PC-9 (cell line): Measurements from ENCODE around the gene PABPN1L.

Experiments used
- EZH2 ChIP-seq: fragments of 200-600 bp; sonication (generic); IDR thresholded peaks from 2 replicates; pipeline ENCODE4 v1.8.0; 2017; ENCODE audit warnings: antibody characterized with exemption, low read depth
- TF ChIP-seq, protein P1 (sequence below): fragments of 200-600 bp; sonication (generic); conservative IDR thresholded peaks from 2 replicates; pipeline ENCODE4 v1.6.1; 2017; ENCODE audit warnings: mixed run types, antibody characterized with exemption, mild to moderate bottlenecking, moderate library complexity

- TF ChIP-seq, protein P1, sequence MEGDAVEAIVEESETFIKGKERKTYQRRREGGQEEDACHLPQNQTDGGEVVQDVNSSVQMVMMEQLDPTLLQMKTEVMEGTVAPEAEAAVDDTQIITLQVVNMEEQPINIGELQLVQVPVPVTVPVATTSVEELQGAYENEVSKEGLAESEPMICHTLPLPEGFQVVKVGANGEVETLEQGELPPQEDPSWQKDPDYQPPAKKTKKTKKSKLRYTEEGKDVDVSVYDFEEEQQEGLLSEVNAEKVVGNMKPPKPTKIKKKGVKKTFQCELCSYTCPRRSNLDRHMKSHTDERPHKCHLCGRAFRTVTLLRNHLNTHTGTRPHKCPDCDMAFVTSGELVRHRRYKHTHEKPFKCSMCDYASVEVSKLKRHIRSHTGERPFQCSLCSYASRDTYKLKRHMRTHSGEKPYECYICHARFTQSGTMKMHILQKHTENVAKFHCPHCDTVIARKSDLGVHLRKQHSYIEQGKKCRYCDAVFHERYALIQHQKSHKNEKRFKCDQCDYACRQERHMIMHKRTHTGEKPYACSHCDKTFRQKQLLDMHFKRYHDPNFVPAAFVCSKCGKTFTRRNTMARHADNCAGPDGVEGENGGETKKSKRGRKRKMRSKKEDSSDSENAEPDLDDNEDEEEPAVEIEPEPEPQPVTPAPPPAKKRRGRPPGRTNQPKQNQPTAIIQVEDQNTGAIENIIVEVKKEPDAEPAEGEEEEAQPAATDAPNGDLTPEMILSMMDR: no peak
- no peak for TF ChIP-seq EZH2
These were observed 2.4 kb downstream of the PABPN1L start for GRCh38 chr16:88864099-88864498.
